ENCODE results near the gene GLO1.

- TF ChIP-seq POLR2A (IDR thresholded peaks at IDR 0.05; ENCODE audit: low read length) (no peak), GATA1 (IDR thresholded peaks at IDR 0.05; ENCODE audit: low read depth, low read length) (no peak)
These were observed 19.1 kb upstream of the GLO1 start for GRCh38 chr6:38722038-38722437.

Measured in erythroblast (primary cell).